ENCODE measurements around the gene PAPOLA.

DNA sequence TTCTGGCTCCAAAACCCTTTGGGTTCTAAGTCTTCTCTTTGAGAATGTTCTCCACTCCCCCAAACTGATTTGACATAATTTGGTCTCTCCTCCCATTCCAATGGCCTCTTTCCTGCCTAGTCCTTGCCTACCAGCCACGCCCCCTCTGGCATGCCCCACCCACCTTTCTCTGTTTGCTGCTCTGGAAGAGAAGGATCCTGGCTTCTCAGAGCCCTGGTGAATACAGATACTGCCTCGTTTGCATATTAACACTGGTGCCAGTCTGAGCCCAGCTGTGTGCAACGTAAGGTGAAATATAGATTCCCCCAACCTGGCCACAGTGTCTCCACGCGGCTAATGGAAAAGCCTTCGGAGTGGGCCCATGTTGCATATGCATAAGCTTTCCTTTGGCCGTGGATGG, 79.7 kb downstream of the PAPOLA start:
- no peak for TF ChIP-seq GATA2 (IDR thresholded peaks at IDR 0.05; ENCODE audit: low read depth, low read length)
- no peak for TF ChIP-seq GATA3 (IDR thresholded peaks at IDR 0.05; ENCODE audit: low read depth, low read length)
